Measurements from ENCODE around the gene GRID2IP. TPM values are rescaled to one million over a fixed set of nuclear protein-coding genes. Genes with fewer than 3 reads are reported as not detected.

Gene GRID2IP
- total RNA-seq, 1 donor from 2014 or later: 1.5 TPM

DNA sequence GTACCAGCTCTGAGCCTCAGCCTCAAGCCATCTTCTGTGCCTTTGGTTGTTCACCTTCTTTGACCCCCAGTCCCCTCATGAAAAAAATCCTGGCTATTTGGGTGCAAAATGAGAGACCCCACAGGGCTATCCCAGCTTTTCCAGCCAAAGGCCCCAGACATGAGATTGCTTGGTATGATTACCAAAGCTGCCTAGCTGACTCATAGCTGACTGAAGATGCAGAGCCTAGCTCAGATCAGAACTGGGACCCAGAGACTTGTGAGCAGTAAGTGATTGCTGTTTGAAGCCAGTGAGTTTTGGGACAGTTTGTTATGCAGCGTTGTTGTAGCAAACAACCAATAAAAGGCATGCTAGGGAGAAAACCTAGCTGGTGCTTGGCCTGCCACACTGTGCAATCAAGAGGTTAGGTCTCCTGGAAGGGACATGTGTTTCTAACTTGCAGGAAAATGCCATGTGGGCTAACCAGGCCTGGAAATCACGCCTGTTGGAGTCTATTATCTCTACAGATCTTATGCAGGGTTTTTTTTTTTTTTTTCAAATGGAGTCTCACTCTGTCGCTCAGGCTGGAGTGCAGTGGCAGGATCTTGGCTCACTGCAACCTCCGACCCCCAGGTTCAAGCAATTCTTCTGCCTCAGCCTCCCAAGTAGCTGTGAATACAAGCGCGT, 55.5 kb downstream of the GRID2IP start:
- Mint-ChIP-seq H3K4me3 (no peak overlapping the region), H3K9me3 (no peaks in the 10 kb centered on the region), H3K36me3 (no peaks in the 10 kb centered on the region)

DNA sequence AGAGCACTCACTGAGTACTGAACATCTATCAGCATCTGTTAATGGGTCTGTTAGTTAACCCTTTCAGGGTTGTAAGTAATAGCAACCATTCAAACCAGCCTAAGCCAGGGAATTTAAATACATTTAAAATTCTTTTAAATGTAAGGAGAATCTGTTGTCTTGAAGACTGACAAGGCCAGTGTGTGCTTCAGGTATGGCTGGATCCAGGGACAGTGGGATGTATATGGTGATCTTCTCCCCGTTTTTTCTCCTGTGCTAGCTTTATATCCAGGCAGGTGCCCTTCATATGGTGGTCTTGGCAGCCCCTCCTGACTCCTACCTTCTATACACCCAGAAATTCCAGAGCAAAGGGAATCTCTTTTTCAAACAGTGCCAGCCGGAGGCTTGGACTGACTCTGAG, 56.9 kb downstream of the GRID2IP start:
- Mint-ChIP-seq H3K36me3 (no peaks in the 10 kb centered on the region), H3K4me1 (no peaks in the 10 kb centered on the region), H3K27ac (no peak overlapping the region), H3K4me3 (no peak overlapping the region), H3K9me3 (no peaks in the 10 kb centered on the region), H3K27me3 (ENCODE audit: low read depth) (peaks cover 6% of the 10 kb centered on the region)
- TF ChIP-seq, protein P1, sequence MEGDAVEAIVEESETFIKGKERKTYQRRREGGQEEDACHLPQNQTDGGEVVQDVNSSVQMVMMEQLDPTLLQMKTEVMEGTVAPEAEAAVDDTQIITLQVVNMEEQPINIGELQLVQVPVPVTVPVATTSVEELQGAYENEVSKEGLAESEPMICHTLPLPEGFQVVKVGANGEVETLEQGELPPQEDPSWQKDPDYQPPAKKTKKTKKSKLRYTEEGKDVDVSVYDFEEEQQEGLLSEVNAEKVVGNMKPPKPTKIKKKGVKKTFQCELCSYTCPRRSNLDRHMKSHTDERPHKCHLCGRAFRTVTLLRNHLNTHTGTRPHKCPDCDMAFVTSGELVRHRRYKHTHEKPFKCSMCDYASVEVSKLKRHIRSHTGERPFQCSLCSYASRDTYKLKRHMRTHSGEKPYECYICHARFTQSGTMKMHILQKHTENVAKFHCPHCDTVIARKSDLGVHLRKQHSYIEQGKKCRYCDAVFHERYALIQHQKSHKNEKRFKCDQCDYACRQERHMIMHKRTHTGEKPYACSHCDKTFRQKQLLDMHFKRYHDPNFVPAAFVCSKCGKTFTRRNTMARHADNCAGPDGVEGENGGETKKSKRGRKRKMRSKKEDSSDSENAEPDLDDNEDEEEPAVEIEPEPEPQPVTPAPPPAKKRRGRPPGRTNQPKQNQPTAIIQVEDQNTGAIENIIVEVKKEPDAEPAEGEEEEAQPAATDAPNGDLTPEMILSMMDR (IDR thresholded peaks at IDR 0.05; ENCODE audit: unreplicated experiment): no peak
- no peak for DNase-seq (ENCODE audit: low spot score in 2 of 2, unreplicated experiment in 2 of 2)

More for the DNA sequence above, 55.5 kb downstream of the GRID2IP start:
- Mint-ChIP-seq H3K27me3 (ENCODE audit: low read depth) (peaks cover 6% of the 10 kb centered on the region), H3K4me1 (no peaks in the 10 kb centered on the region), H3K27ac (no peak overlapping the region)
- TF ChIP-seq, protein P1 (IDR thresholded peaks at IDR 0.05; ENCODE audit: unreplicated experiment): no peak
- no peak for DNase-seq (ENCODE audit: low spot score in 2 of 2, unreplicated experiment in 2 of 2)

- H3K4me1 Mint-ChIP-seq: no peaks in the 10 kb centered on the region
- peaks cover 5% of the 10 kb centered on the region for H3K9me3 Mint-ChIP-seq
- H3K4me3 Mint-ChIP-seq: no peak overlapping the region
- H3K36me3 Mint-ChIP-seq: no peaks in the 10 kb centered on the region
- H3K27ac Mint-ChIP-seq: no peak overlapping the region
- TF ChIP-seq, protein P1 (IDR thresholded peaks at IDR 0.05; ENCODE audit: unreplicated experiment): no peak
- no peak for DNase-seq (ENCODE audit: low spot score in 2 of 2, unreplicated experiment in 2 of 2)
- H3K27me3 Mint-ChIP-seq (ENCODE audit: low read depth): peaks cover 6% of the 10 kb centered on the region
Observed at GRCh38 chr7:6491194-6491593, 60.1 kb downstream of the GRID2IP start.

DNA sequence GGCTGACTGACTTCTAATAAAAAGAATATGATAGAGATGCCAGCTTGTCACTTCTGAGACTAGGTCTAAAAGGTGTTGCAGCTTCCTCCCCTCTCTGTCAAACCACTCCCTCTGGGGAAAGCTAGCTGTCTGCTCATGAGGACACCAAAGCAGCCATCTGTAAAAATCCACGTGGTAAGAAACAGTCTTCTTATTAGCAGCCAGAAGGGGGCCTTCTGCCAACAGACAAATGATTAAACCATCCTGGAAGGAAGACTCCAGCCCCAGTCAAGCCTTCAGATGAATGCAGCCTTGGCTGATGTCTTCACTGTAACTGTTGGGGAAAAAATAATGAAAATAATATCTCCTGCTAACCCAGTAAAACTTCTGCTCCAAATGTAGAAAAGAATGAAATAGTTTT, 61.6 kb downstream of the GRID2IP start:
- Mint-ChIP-seq H3K27me3 (ENCODE audit: low read depth) (peaks cover 6% of the 10 kb centered on the region), H3K4me1 (peaks cover 1% of the 10 kb centered on the region), H3K9me3 (peaks cover 6% of the 10 kb centered on the region), H3K4me3 (no peak overlapping the region), H3K36me3 (peaks cover 2% of the 10 kb centered on the region), H3K27ac (no peak overlapping the region)
- TF ChIP-seq, protein P1 (IDR thresholded peaks at IDR 0.05; ENCODE audit: unreplicated experiment): no peak
- no peak for DNase-seq (ENCODE audit: low spot score in 2 of 2, unreplicated experiment in 2 of 2)

DNA sequence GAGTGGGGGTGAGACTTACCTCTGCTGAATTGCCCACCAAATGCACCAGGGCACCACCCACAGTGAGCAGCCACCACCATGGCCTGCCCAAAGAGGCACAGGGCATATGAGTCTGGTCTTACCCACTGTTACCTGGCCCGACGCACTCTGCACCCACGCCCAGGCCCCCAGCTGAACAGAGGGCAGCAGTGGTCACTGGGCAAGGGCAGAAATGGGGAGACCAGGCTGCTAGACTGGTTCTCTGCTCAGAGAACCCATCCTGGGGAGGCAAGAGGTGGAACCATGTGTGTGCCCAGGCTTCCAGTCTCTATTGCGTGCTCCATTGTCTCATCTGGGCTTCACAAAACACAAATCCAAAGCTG, 64.1 kb downstream of the GRID2IP start:
- H3K9me3 Mint-ChIP-seq: peaks cover 9% of the 10 kb centered on the region
- peaks cover 3% of the 10 kb centered on the region for H3K36me3 Mint-ChIP-seq

More for the DNA sequence above, 64.1 kb downstream of the GRID2IP start:
- TF ChIP-seq, protein P1 (IDR thresholded peaks at IDR 0.05; ENCODE audit: unreplicated experiment): no peak
- H3K4me1 Mint-ChIP-seq: peaks cover 12% of the 10 kb centered on the region
- H3K4me3 Mint-ChIP-seq: no peak overlapping the region
- no peak overlapping the region for H3K27ac Mint-ChIP-seq
- H3K27me3 Mint-ChIP-seq (ENCODE audit: low read depth): peaks cover 6% of the 10 kb centered on the region
- DNase-seq (ENCODE audit: low spot score in 2 of 2, unreplicated experiment in 2 of 2): no peak

Data from mesothelial cell of epicardium (in vitro differentiated cells).